Pancreas (tissue), 10 donors: ENCODE measurements around the gene SMARCA2. TPM values are rescaled to one million over a fixed set of nuclear protein-coding genes. Genes with fewer than 3 reads are reported as not detected.

Experiments
- ATAC-seq, 4 donors: fragments of 200-7000 bp; cut with Tn5 transposase; one replicate each; pipeline versions ENCODE4 v1.8.0 to v1.9.1; 2020; ENCODE audit warnings: mild to moderate bottlenecking in 4 of 4, moderate library complexity in 4 of 4
- DNase-seq, 6 donors: peaks; one replicate each; pipeline ENCODE4 v3.0.0-alpha.2; 2020
- FAIRE-seq: peaks from 2 replicates; lab custom pipeline; 2012; peaks lifted over from hg19 to GRCh38; lab: Jason Lieb, UNC
- H3K27ac ChIP-seq, 4 donors: fragments of 200-600 bp; sonication (generic); 1 replicate in 3 of 4; 2 replicates in 1 of 4; pipeline versions ENCODE4 v1.5.0 to v1.8.0; 2020
- H3K27me3 ChIP-seq, 4 donors: fragments of 200-600 bp; one replicate each; pipeline ENCODE4 v1.8.0; 2021
- H3K36me3 ChIP-seq, 3 donors: fragments of 200-600 bp; sonication (generic) in 1 of 3; one replicate each; pipeline versions ENCODE4 v1.5.0 to v1.8.0; 2020 to 2021
- H3K4me1 ChIP-seq, 3 donors: fragments of 200-600 bp; one replicate each; pipeline ENCODE4 v1.8.0; 2021
- H3K4me3 ChIP-seq, 4 donors: fragments of 200-600 bp; sonication (generic) in 2 of 4; one replicate each; pipeline versions ENCODE4 v1.5.0 to v1.8.0; 2020 to 2021
- H3K9me3 ChIP-seq, 4 donors: fragments of 200-600 bp; one replicate each; pipeline ENCODE4 v1.8.0; 2021
- WGBS, 2 donors: extraction: QIAGEN DNeasy Blood & Tissue Kit; methylation state at CpG; one replicate each; pipeline ENCODE4 v1.1.7; 2013; 5-methylcytosine and 5-hydroxymethylcytosine counted together
- intact Hi-C, 3 donors: fragments of 100-400 bp; cut with DNase I; formaldehyde crosslinking; loops; one replicate each; pipeline versions ENCODE4 v1.11.1 to v1.14.2; 2022
- polyA plus RNA-seq, 2 donors: library from polyadenylated mRNA; stranded (reverse); fragments of 200-250 nt; gene quantifications; one replicate each; pipeline ENCODE4 v1.2.3, GENCODE V29; 2013
- total RNA-seq, 6 donors: library from RNA; stranded (reverse); fragmentation: NEBNext Ultra II Directional in 4 of 6; extraction: Animal tissue kit (Norgen Biotek cat#: 25700) in 4 of 6; gene quantifications; one replicate each; pipeline versions ENCODE4 v1.2.1 to v1.2.4, GENCODE V29; 2021 to 2023
- TF ChIP-seq, protein P1 (sequence below), 4 donors: fragments of 200-600 bp; sonication (generic) in 3 of 4; IDR thresholded peaks; one replicate each; pipeline versions ENCODE4 v1.5.0 to v1.8.0; 2021; ENCODE audit warnings: antibody characterized with exemption in 4 of 4
- donor health status: healthy with polysubstance abuse.
- donor health status: DM: no; HTN: no; CAD: no; lungs with moderate emphysema.
- donor health status: DM: no; HTN: no; CAD: no.
- donor health status: control.
- donor health status: control.
- donor health status: Bipolar disorder and iron deficiency.
- donor health status: DM: yes; HTN: yes; CAD: no.
- donor health status: DM: no; HTN: no; CAD: no.
- donor health status: DM: no; HTN: no; CAD: no.
- donor health status: DM: yes; HTN: yes; CAD: no.

Gene SMARCA2
- total and polyA plus RNA-seq, 8 donors: 21.7 to 91.4 (median 64.6) TPM

GRCh38 chr9:2109069-2109650, 94.0 kb downstream of the SMARCA2 start:
- no peaks in the 10 kb centered on the region for H3K9me3 ChIP-seq
- H3K36me3 ChIP-seq: peaks cover 0 to 40% (median 15%) of the 10 kb centered on the region in 3 donors
- DNase-seq (no peak), ATAC-seq (no peak), FAIRE-seq (no peak)
- H3K27ac ChIP-seq: no peak overlapping the region
- WGBS, 2 donors: 69 to 70% methylated on average over 2 of the region's 2 CpGs
- intact Hi-C loops: no loop called here
- H3K27me3 ChIP-seq: no peaks in the 10 kb centered on the region
- TF ChIP-seq, protein P1, sequence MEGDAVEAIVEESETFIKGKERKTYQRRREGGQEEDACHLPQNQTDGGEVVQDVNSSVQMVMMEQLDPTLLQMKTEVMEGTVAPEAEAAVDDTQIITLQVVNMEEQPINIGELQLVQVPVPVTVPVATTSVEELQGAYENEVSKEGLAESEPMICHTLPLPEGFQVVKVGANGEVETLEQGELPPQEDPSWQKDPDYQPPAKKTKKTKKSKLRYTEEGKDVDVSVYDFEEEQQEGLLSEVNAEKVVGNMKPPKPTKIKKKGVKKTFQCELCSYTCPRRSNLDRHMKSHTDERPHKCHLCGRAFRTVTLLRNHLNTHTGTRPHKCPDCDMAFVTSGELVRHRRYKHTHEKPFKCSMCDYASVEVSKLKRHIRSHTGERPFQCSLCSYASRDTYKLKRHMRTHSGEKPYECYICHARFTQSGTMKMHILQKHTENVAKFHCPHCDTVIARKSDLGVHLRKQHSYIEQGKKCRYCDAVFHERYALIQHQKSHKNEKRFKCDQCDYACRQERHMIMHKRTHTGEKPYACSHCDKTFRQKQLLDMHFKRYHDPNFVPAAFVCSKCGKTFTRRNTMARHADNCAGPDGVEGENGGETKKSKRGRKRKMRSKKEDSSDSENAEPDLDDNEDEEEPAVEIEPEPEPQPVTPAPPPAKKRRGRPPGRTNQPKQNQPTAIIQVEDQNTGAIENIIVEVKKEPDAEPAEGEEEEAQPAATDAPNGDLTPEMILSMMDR (IDR thresholded peaks at IDR 0.05): no peak
- no peak overlapping the region for H3K4me3 ChIP-seq
- no peaks in the 10 kb centered on the region for H3K4me1 ChIP-seq

DNA sequence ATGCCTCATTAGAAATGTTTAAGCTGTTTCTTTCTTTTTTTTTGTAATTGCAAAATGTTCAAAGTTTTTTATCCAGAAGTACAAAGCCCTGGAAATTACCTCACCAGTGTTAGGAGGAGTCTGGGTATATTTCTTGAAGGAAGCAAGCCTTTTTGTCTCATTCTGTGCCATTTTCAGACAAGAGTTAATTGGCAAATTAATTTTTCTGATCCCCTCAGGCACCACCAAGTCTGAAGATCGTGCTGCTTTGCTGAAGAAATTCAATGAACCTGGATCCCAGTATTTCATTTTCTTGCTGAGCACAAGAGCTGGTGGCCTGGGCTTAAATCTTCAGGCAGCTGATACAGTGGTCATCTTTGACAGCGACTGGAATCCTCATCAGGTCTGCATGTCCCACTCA, 94.9 kb downstream of the SMARCA2 start:
- peaks cover 0 to 34% (median 15%) of the 10 kb centered on the region in 3 donors for H3K36me3 ChIP-seq
- FAIRE-seq (no peak), DNase-seq (no peak), ATAC-seq (no peak)
- TF ChIP-seq, protein P1 (IDR thresholded peaks at IDR 0.05): no peak
- H3K4me1 ChIP-seq: no peaks in the 10 kb centered on the region
- no peak overlapping the region for H3K27ac ChIP-seq
- H3K9me3 ChIP-seq: no peaks in the 10 kb centered on the region
- 96 to 97% methylated on average over 2 of the region's 2 CpGs for WGBS, 2 donors
- H3K4me3 ChIP-seq: no peak overlapping the region
- intact Hi-C loops: no loop called here
- H3K27me3 ChIP-seq: no peaks in the 10 kb centered on the region

DNA sequence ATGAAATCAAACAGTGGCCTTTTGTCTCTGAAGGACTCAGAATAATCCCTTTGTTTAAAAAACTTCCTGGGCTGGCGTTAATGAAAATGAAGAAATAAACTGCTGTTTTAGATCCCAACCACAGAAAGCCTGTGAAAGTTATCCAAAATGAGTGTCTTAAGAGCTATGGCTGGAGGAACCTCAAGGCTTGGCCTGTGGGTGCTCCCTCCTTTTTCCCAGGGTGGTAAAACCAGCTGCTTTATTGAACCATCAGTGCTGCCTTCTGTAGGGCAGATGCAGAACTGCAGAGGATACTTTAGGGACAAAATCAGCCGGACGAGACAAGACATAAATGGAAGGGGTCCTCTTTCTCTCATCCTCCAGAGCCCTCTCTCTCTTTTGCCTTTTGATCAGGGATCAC, 100.9 kb downstream of the SMARCA2 start:
- FAIRE-seq (no peak), DNase-seq (no peak), ATAC-seq (peak in 3 of 4 donors; percentile 25 to 46 (median 45))
- TF ChIP-seq, protein P1 (IDR thresholded peaks at IDR 0.05): peak in 1 of 4 donors; percentile 21
- H3K27me3 ChIP-seq: no peaks in the 10 kb centered on the region
- peaks cover 0 to 52% (median 17%) of the 10 kb centered on the region in 3 donors for H3K36me3 ChIP-seq
- no peaks in the 10 kb centered on the region for H3K9me3 ChIP-seq
- WGBS, 2 donors: 90 to 91% methylated on average over 3 of the region's 3 CpGs
- no peak overlapping the region for H3K4me3 ChIP-seq
- peaks cover 0 to 1% (median 0%) of the 10 kb centered on the region in 3 donors for H3K4me1 ChIP-seq
- intact Hi-C loops: no loop called here
- no peak overlapping the region for H3K27ac ChIP-seq

GRCh38 chr9:2117527-2117926, 102.4 kb downstream of the SMARCA2 start:
- intact Hi-C loops: no loop called here
- Histone ChIP-seq H3K36me3 (peaks cover 0 to 38% (median 8%) of the 10 kb centered on the region in 3 donors), H3K4me3 (no peak overlapping the region), H3K27ac (no peak overlapping the region), H3K4me1 (peaks cover 0 to 8% (median 4%) of the 10 kb centered on the region in 3 donors), H3K9me3 (no peaks in the 10 kb centered on the region), H3K27me3 (no peaks in the 10 kb centered on the region)
- no peak for ATAC-seq
- TF ChIP-seq, protein P1 (IDR thresholded peaks at IDR 0.05): no peak
- FAIRE-seq: no peak
- DNase-seq: no peak
- WGBS, 2 donors: 90 to 92% methylated on average over 6 of the region's 6 CpGs

- FAIRE-seq (no peak), DNase-seq (no peak), ATAC-seq (no peak)
- Histone ChIP-seq H3K9me3 (no peaks in the 10 kb centered on the region), H3K36me3 (peaks cover 0 to 50% (median 8%) of the 10 kb centered on the region in 3 donors), H3K27ac (no peak overlapping the region), H3K27me3 (no peaks in the 10 kb centered on the region), H3K4me1 (peaks cover 0 to 8% (median 4%) of the 10 kb centered on the region in 3 donors), H3K4me3 (no peak overlapping the region)
- intact Hi-C loops: no loop called here
- TF ChIP-seq, protein P1 (IDR thresholded peaks at IDR 0.05): no peak
- 87 to 92% methylated on average over 9 of the region's 9 CpGs for WGBS, 2 donors
These were observed 104.4 kb downstream of the SMARCA2 start for GRCh38 chr9:2119566-2119965.
